Astrocyte (in vitro differentiated cells and primary cell): Measurements from ENCODE around the gene DNAJC22. TPM values are rescaled to one million over a fixed set of nuclear protein-coding genes. Genes with fewer than 3 reads are reported as not detected.

Experiments
- DNase-seq: peaks from one replicate; pipeline ENCODE4 v3.0.0-alpha.2; 2010; ENCODE audit warnings: low read depth
- FAIRE-seq: peaks from 2 replicates; lab custom pipeline; 2011; peaks lifted over from hg19 to GRCh38; lab: Jason Lieb, UNC
- H2AFZ ChIP-seq: 2 replicates; pipeline ENCODE4 v1.6.0; 2012; ENCODE audit warnings: low read depth, low read length, inconsistent platforms
- H3K27ac ChIP-seq: 2 replicates; pipeline ENCODE4 v1.5.1; 2011; ENCODE audit warnings: low read depth, low read length, inconsistent platforms
- H3K27me3 ChIP-seq: 2 replicates; pipeline ENCODE4 v1.6.0; 2011; ENCODE audit warnings: low read length, inconsistent platforms; ENCODE audit not compliant: insufficient read depth
- H3K36me3 ChIP-seq: 2 replicates; pipeline ENCODE4 v1.5.1; 2011; ENCODE audit warnings: low read length, inconsistent platforms; ENCODE audit not compliant: insufficient read depth
- H3K4me1 ChIP-seq: 2 replicates; pipeline ENCODE4 v1.5.1; 2011; ENCODE audit warnings: low read length, inconsistent platforms; ENCODE audit not compliant: insufficient read depth
- H3K4me2 ChIP-seq: 2 replicates; pipeline ENCODE4 v1.6.0; 2012; ENCODE audit warnings: low read length, inconsistent platforms
- H3K4me3 ChIP-seq: 2 replicates; pipeline ENCODE4 v1.5.1; 2011; ENCODE audit warnings: low read depth, mild to moderate bottlenecking, low read length, inconsistent platforms; ENCODE audit not compliant: insufficient read depth
- H3K79me2 ChIP-seq: 2 replicates; pipeline ENCODE4 v1.6.0; 2012; ENCODE audit warnings: mild to moderate bottlenecking, low read length, inconsistent platforms; ENCODE audit not compliant: insufficient read depth
- H3K9ac ChIP-seq: 2 replicates; pipeline ENCODE4 v1.6.0; 2012; ENCODE audit warnings: mild to moderate bottlenecking, low read length, inconsistent platforms
- H3K9me3 ChIP-seq: 2 replicates; pipeline ENCODE4 v1.5.1; 2012; ENCODE audit warnings: low read depth, mild to moderate bottlenecking, low read length, inconsistent platforms; ENCODE audit not compliant: insufficient read depth
- H4K20me1 ChIP-seq: 2 replicates; pipeline ENCODE4 v1.6.0; 2012; ENCODE audit warnings: low read length, inconsistent platforms; ENCODE audit not compliant: insufficient read depth
- H3K27ac Mint-ChIP-seq: one replicate; pipeline ENCODE4 v1.8.0; 2021; ENCODE audit warnings: mild to moderate bottlenecking, mixed read lengths; ENCODE audit not compliant: unreplicated experiment
- H3K27me3 Mint-ChIP-seq: one replicate; pipeline ENCODE4 v1.8.0; 2021; ENCODE audit warnings: low read depth, mixed read lengths; ENCODE audit not compliant: unreplicated experiment
- H3K36me3 Mint-ChIP-seq: one replicate; pipeline ENCODE4 v1.8.0; 2021; ENCODE audit warnings: low read depth, mixed read lengths; ENCODE audit not compliant: unreplicated experiment
- H3K4me1 Mint-ChIP-seq: one replicate; pipeline ENCODE4 v1.8.0; 2021; ENCODE audit warnings: low read depth, mixed read lengths; ENCODE audit not compliant: unreplicated experiment
- H3K4me3 Mint-ChIP-seq: one replicate; pipeline ENCODE4 v1.8.0; 2021; ENCODE audit warnings: mild to moderate bottlenecking, moderate library complexity, mixed read lengths; ENCODE audit not compliant: unreplicated experiment
- H3K9me3 Mint-ChIP-seq: one replicate; pipeline ENCODE4 v1.8.0; 2021; ENCODE audit warnings: mild to moderate bottlenecking, mixed read lengths; ENCODE audit not compliant: unreplicated experiment
- EZH2 ChIP-seq: IDR thresholded peaks from 2 replicates; pipeline ENCODE4 v1.6.1; 2012; ENCODE audit warnings: mild to moderate bottlenecking, low read length, inconsistent platforms; ENCODE audit not compliant: insufficient read depth
- total RNA-seq: library from RNA; stranded (reverse); gene quantifications from 2 replicates; pipeline ENCODE4 v1.2.1, GENCODE V29; 2021
- TF ChIP-seq, protein P1 (sequence below): IDR thresholded peaks from 2 replicates; pipeline ENCODE4 v1.5.1; 2011; ENCODE audit warnings: low read depth, mild to moderate bottlenecking, inconsistent platforms, low read length, moderate library complexity; ENCODE audit not compliant: insufficient read depth

DNAJC22 gene
- total RNA-seq, 1 donor from 2014 or later: 0.52 TPM

DNA sequence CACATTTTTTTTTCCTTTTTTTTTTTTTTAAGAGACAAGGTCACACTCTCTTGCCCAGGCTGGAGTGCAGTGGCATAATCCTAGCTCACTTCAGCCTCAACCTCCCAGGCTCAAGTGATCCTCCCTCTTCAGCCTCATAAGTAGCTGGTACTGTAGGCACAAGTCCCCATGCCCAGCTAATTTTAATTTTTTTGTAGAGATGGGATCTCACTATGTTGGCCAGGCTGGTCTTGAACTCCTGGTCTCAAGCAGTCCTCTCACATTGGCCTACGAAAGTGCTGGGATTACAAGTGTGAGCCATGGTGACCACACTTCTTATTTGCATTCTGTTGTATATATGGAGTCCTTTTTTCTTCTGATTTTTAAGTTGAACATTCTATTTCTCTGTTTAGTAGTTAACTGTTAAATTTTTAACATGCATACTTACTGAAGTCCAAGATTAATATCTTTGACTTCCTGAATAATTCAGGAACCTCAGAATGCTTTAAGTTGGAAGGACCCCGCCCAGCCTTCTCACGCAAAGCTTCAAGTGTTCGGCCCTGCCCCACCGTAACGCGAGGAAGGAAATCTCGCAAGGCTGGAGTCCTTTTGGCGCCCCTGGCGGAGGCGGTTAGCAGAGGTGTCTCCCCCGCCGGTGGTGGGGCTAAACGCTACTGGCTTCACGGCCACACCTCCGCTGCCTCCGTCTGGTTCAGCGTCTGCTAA lies 42.1 kb downstream of the DNAJC22 start:
- peaks cover 78% of the 10 kb centered on the region for H4K20me1 ChIP-seq
- TF ChIP-seq, protein P1, sequence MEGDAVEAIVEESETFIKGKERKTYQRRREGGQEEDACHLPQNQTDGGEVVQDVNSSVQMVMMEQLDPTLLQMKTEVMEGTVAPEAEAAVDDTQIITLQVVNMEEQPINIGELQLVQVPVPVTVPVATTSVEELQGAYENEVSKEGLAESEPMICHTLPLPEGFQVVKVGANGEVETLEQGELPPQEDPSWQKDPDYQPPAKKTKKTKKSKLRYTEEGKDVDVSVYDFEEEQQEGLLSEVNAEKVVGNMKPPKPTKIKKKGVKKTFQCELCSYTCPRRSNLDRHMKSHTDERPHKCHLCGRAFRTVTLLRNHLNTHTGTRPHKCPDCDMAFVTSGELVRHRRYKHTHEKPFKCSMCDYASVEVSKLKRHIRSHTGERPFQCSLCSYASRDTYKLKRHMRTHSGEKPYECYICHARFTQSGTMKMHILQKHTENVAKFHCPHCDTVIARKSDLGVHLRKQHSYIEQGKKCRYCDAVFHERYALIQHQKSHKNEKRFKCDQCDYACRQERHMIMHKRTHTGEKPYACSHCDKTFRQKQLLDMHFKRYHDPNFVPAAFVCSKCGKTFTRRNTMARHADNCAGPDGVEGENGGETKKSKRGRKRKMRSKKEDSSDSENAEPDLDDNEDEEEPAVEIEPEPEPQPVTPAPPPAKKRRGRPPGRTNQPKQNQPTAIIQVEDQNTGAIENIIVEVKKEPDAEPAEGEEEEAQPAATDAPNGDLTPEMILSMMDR: no peak
- TF ChIP-seq EZH2: no peak
- DNase-seq (no peak), FAIRE-seq (no peak)
- H3K4me1 ChIP-seq: no peaks in the 10 kb centered on the region
- Mint-ChIP-seq H3K4me3 (no peak overlapping the region), H3K4me1 (peaks cover 7% of the 10 kb centered on the region), H3K27me3 (no peaks in the 10 kb centered on the region), H3K27ac (no peak overlapping the region), H3K36me3 (peaks cover 6% of the 10 kb centered on the region), H3K9me3 (no peaks in the 10 kb centered on the region)
- H3K79me2 ChIP-seq: peaks cover 90% of the 10 kb centered on the region
- H3K4me2 ChIP-seq: no peak overlapping the region
- H3K9me3 ChIP-seq: no peaks in the 10 kb centered on the region
- H3K27ac ChIP-seq: no peak overlapping the region
- no peak overlapping the region for H2AFZ ChIP-seq
- no peak overlapping the region for H3K9ac ChIP-seq
- H3K4me3 ChIP-seq: no peak overlapping the region
- H3K27me3 ChIP-seq: no peaks in the 10 kb centered on the region
- H3K36me3 ChIP-seq: peaks cover under 1% of the 10 kb centered on the region

DNA sequence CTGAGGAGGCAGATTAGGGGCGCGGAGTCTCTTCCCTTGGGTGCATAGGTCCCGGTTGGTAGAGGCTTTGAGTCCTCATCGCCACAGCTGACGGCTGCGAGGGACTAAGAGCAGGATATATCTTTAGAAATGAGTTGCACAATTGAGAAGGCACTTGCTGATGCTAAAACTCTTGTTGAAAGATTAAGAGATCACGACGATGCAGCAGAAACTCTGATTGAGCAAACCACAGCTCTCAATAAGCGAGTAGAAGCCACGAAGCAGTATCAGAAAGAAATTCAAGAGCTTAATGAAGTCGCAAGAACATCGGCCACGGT lies 42.7 kb downstream of the DNAJC22 start:
- TF ChIP-seq, protein P1: no peak
- no peak for TF ChIP-seq EZH2
- Mint-ChIP-seq H3K4me1 (peaks cover 7% of the 10 kb centered on the region), H3K9me3 (no peaks in the 10 kb centered on the region), H3K4me3 (no peak overlapping the region), H3K27me3 (no peaks in the 10 kb centered on the region), H3K27ac (no peak overlapping the region), H3K36me3 (peaks cover 6% of the 10 kb centered on the region)
- Histone ChIP-seq H3K9me3 (no peaks in the 10 kb centered on the region), H4K20me1 (peaks cover 78% of the 10 kb centered on the region), H3K4me3 (no peak overlapping the region), H2AFZ (no peak overlapping the region), H3K36me3 (peaks cover 2% of the 10 kb centered on the region), H3K9ac (no peak overlapping the region), H3K4me1 (no peaks in the 10 kb centered on the region), H3K4me2 (no peak overlapping the region), H3K27me3 (no peaks in the 10 kb centered on the region), H3K27ac (no peak overlapping the region), H3K79me2 (peaks cover 90% of the 10 kb centered on the region)
- DNase-seq (no peak), FAIRE-seq (no peak)

DNA sequence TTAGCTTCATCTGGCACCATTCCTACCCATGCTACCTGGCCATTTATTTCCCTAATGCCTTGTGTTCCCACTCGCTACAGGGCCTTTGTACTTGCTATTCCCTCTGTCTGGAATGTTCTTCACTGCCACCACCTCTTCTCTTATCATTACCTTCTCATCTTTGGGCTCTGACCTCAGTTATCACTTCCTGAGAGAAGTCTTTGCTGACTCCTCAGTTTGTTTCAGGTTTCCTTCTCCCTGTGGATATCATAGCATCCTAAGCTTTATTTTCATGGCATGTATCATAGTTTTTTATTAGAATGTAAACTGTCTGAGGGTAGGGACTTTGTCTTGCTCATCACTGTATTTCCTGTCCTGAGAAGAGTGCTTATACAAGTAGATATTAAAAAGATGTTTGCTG lies 50.3 kb downstream of the DNAJC22 start:
- Mint-ChIP-seq H3K36me3 (peaks cover 4% of the 10 kb centered on the region), H3K4me1 (peaks cover 15% of the 10 kb centered on the region), H3K9me3 (no peaks in the 10 kb centered on the region), H3K27ac (no peak overlapping the region), H3K27me3 (no peaks in the 10 kb centered on the region), H3K4me3 (no peak overlapping the region)
- Histone ChIP-seq H3K4me3 (no peak overlapping the region), H4K20me1 (peaks cover 85% of the 10 kb centered on the region), H3K27me3 (no peaks in the 10 kb centered on the region), H3K27ac (no peak overlapping the region), H2AFZ (no peak overlapping the region), H3K4me1 (no peaks in the 10 kb centered on the region), H3K36me3 (peaks cover 5% of the 10 kb centered on the region), H3K9ac (no peak overlapping the region), H3K4me2 (no peak overlapping the region), H3K79me2 (peaks cover 98% of the 10 kb centered on the region), H3K9me3 (no peaks in the 10 kb centered on the region)
- TF ChIP-seq, protein P1: no peak
- no peak for TF ChIP-seq EZH2
- no peak for DNase-seq
- FAIRE-seq: no peak
